Suprapubic skin (tissue), 4 donors: ENCODE measurements around the gene NDC1. TPM values are rescaled to one million over a fixed set of nuclear protein-coding genes. Genes with fewer than 3 reads are reported as not detected.
A peak's percentile ranks its signal among the peaks of the same experiment; 100 is the strongest.

ENCODE experiments used
- DNase-seq, 2 donors: peaks; one replicate each; pipeline ENCODE4 v3.0.0-alpha.2; 2019; ENCODE audit warnings: low spot score in 2 of 2
- H3K27ac ChIP-seq: fragments of 200-600 bp; sonication (generic); one replicate; pipeline ENCODE4 v1.5.1; 2019
- H3K27me3 ChIP-seq: fragments of 200-600 bp; sonication (generic); one replicate; pipeline ENCODE4 v1.5.1; 2019
- H3K36me3 ChIP-seq: fragments of 200-600 bp; sonication (generic); one replicate; pipeline ENCODE4 v1.5.1; 2019
- H3K4me1 ChIP-seq: fragments of 200-600 bp; sonication (generic); one replicate; pipeline ENCODE4 v1.5.1; 2019
- H3K4me3 ChIP-seq: fragments of 200-600 bp; sonication (generic); one replicate; pipeline ENCODE4 v1.5.1; 2019; ENCODE audit warnings: mild to moderate bottlenecking
- H3K9me3 ChIP-seq: fragments of 200-600 bp; sonication (generic); one replicate; pipeline ENCODE4 v1.5.1; 2019
- CTCF ChIP-seq, 2 donors: fragments of 200-600 bp in 1 of 2; fragments of 450-650 bp in 1 of 2; sonication (generic) in 1 of 2; IDR thresholded peaks; one replicate each; pipeline ENCODE4 v1.5.1; 2016 to 2019; ENCODE audit warnings: antibody characterized with exemption in 2 of 2, mild to moderate bottlenecking in 1 of 2, moderate library complexity in 1 of 2
- EP300 ChIP-seq: sonication (generic); formaldehyde crosslinking; IDR thresholded peaks from one replicate; pipeline ENCODE4 v1.6.1; 2017; ENCODE audit warnings: antibody characterized with exemption
- POLR2A ChIP-seq, 2 donors: fragments of 450-650 bp; IDR thresholded peaks; one replicate each; pipeline ENCODE4 v1.6.1; 2017; ENCODE audit warnings: antibody characterized with exemption in 2 of 2, mild to moderate bottlenecking in 2 of 2, moderate library complexity in 2 of 2
- POLR2AphosphoS5 ChIP-seq, 3 donors: sonication (generic); formaldehyde crosslinking; IDR thresholded peaks; one replicate each; pipeline ENCODE4 v1.6.1; 2017; ENCODE audit warnings: antibody characterized with exemption in 3 of 3
- WGBS: methylation state at CpG from one replicate; pipeline ENCODE4 v1.1.5; 2018; 5-methylcytosine and 5-hydroxymethylcytosine counted together
- total RNA-seq, 4 donors: library from RNA; depleted of rRNA; stranded (reverse); fragments of >200 nt; gene quantifications; one replicate each; pipeline ENCODE4 v1.1.0, GENCODE V29; 2016

NDC1 gene
- total RNA-seq, 4 donors from 2014 or later = 13.5 to 19.4 (median 15.1) TPM

- Histone ChIP-seq H3K27me3 (no peaks in the 10 kb centered on the region), H3K4me1 (no peaks in the 10 kb centered on the region), H3K9me3 (no peaks in the 10 kb centered on the region), H3K27ac (no peak overlapping the region), H3K36me3 (peaks cover 74% of the 10 kb centered on the region), H3K4me3 (no peak overlapping the region)
- WGBS = 59% methylated on average over 4 of the region's 4 CpGs
- DNase-seq = no peak
- TF ChIP-seq POLR2A (IDR thresholded peaks at IDR 0.05) (no peak), EP300 (no peak), CTCF (IDR thresholded peaks at IDR 0.05) (no peak), POLR2AphosphoS5 (IDR thresholded peaks at IDR 0.05) (no peak)
Observed at GRCh38 chr1:53871221-53871620, 33.1 kb upstream of the NDC1 start.

- no peaks in the 10 kb centered on the region for H3K4me1 ChIP-seq
- no peak overlapping the region for H3K4me3 ChIP-seq
- no peaks in the 10 kb centered on the region for H3K27me3 ChIP-seq
- H3K27ac ChIP-seq = no peak overlapping the region
- TF ChIP-seq POLR2AphosphoS5 (IDR thresholded peaks at IDR 0.05) = no peak
- no peak for TF ChIP-seq POLR2A (IDR thresholded peaks at IDR 0.05)
- DNase-seq = no peak
- peaks cover 74% of the 10 kb centered on the region for H3K36me3 ChIP-seq
- no peaks in the 10 kb centered on the region for H3K9me3 ChIP-seq
- WGBS = 78% methylated on average over 11 of the region's 11 CpGs
Observed at GRCh38 chr1:53869454-53870117, 31.5 kb upstream of the NDC1 start.

GRCh38 chr1:53868565-53868964, 30.5 kb upstream of the NDC1 start:
- WGBS = 89% methylated on average over 1 of the region's 1 CpG
- H3K36me3 ChIP-seq = peaks cover 69% of the 10 kb centered on the region

GRCh38 chr1:53862507-53862906, 24.4 kb upstream of the NDC1 start:
- Histone ChIP-seq H3K27me3 (no peaks in the 10 kb centered on the region), H3K36me3 (peaks cover 41% of the 10 kb centered on the region), H3K4me1 (no peaks in the 10 kb centered on the region), H3K9me3 (no peaks in the 10 kb centered on the region), H3K4me3 (no peak overlapping the region), H3K27ac (no peak overlapping the region)
- 71% methylated on average over 7 of the region's 7 CpGs for WGBS
- TF ChIP-seq EP300 = no peak
- TF ChIP-seq CTCF (IDR thresholded peaks at IDR 0.05) = no peak
- TF ChIP-seq POLR2A (IDR thresholded peaks at IDR 0.05) = no peak
- no peak for TF ChIP-seq POLR2AphosphoS5 (IDR thresholded peaks at IDR 0.05)
- DNase-seq = no peak

More at GRCh38 chr1:53868565-53868964, 30.5 kb upstream of the NDC1 start:
- H3K27ac ChIP-seq = no peak overlapping the region
- no peaks in the 10 kb centered on the region for H3K27me3 ChIP-seq
- TF ChIP-seq CTCF (IDR thresholded peaks at IDR 0.05) = no peak
- no peak for TF ChIP-seq POLR2A (IDR thresholded peaks at IDR 0.05)
- no peak for TF ChIP-seq POLR2AphosphoS5 (IDR thresholded peaks at IDR 0.05)
- no peak for TF ChIP-seq EP300
- no peaks in the 10 kb centered on the region for H3K9me3 ChIP-seq
- H3K4me3 ChIP-seq = no peak overlapping the region
- DNase-seq = no peak
- H3K4me1 ChIP-seq = no peaks in the 10 kb centered on the region

GRCh38 chr1:53860967-53861411, 22.9 kb upstream of the NDC1 start:
- Histone ChIP-seq H3K27ac (no peak overlapping the region), H3K27me3 (no peaks in the 10 kb centered on the region), H3K36me3 (peaks cover 48% of the 10 kb centered on the region), H3K9me3 (no peaks in the 10 kb centered on the region), H3K4me1 (no peaks in the 10 kb centered on the region), H3K4me3 (no peak overlapping the region)
- DNase-seq = no peak
- TF ChIP-seq CTCF (IDR thresholded peaks at IDR 0.05) (peak; percentile 28 to 50), EP300 (no peak)
